ENCODE results near the gene EDNRA.
A peak's percentile ranks its signal among the peaks of the same experiment; 100 is the strongest.
"Not testable (repeated sequence)": the region's sequence is repeated elsewhere in the genome, so short reads cannot be mapped to it uniquely, and the experiment has no call there.

Gene EDNRA

DNA sequence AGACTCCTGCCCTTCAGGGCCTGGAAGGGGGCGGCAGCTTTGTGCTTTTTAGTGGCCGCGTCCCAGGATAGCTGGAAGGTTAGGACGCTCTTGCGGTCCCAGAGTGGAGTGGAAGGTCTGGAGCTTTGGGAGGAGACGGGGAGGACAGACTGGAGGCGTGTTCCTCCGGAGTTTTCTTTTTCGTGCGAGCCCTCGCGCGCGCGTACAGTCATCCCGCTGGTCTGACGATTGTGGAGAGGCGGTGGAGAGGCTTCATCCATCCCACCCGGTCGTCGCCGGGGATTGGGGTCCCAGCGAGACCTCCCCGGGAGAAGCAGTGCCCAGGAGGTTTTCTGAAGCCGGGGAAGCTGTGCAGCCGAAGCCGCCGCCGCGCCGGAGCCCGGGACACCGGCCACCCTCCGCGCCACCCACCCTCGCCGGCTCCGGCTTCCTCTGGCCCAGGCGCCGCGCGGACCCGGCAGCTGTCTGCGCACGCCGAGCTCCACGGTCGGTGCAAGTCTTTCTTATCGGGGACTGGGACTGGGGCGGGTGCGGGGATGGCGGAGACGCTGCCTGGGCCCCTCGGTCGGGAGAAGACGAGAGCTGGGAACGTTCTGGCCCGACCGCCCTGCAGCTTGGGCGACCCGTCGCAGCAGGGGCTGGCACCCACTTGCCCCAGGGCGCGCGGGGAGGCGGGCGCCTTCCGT is at the start of gene EDNRA:
TSS of gene EDNRA (plus strand) at position 207 of the 686 bp plus-strand sequence. CDS start 4,585 bp downstream, outside the sequence.
- H3K4me1 ChIP-seq (ENCODE audit: control insufficient read depth, insufficient read depth, low read length) = peaks cover 26% of the 10 kb centered on the region
- no peaks in the 10 kb centered on the region for H3K27me3 ChIP-seq (replicated peaks; ENCODE audit: control insufficient read depth, insufficient read depth, low read length)
- no peaks in the 10 kb centered on the region for H3K36me3 ChIP-seq (ENCODE audit: control insufficient read depth, insufficient read depth, low read length, severe bottlenecking)
- H3K9ac ChIP-seq (ENCODE audit: low read length) = peak within 1 kb of the TSS; percentile 79
- no peaks in the 10 kb centered on the region for H3K9me3 ChIP-seq (ENCODE audit: control insufficient read depth, low read length)
- DNase-seq (ENCODE audit: low read depth) = peak; percentile 85
- H3K4me3 ChIP-seq (ENCODE audit: low read length) = peak within 1 kb of the TSS; percentile 83

DNA sequence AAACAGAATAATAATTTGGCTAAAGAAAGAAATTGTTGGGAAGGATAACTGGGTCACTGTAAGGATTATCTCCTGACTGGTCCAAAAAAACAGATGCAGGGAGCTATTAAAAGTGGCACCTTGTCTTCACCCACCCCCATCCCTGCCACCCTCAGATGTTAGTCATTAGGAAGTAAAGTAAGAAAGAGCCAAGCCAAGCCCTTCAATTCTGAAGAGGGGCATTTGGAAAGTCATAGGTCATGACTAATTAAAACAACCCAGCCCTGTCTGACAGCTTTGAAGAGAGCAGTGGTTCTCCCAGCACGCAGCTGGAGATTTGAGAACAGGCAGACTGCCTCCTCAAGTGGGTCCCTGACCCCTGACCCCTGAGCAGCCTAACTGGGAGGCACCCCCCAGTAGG is 46.5 kb upstream of the EDNRA start:
- H3K9me3 ChIP-seq (ENCODE audit: control insufficient read depth, low read length); H3K4me1 ChIP-seq (ENCODE audit: control insufficient read depth, insufficient read depth, low read length); H3K4me3 ChIP-seq (ENCODE audit: low read length); H3K36me3 ChIP-seq (ENCODE audit: control insufficient read depth, insufficient read depth, low read length, severe bottlenecking); H3K27me3 ChIP-seq (replicated peaks; ENCODE audit: control insufficient read depth, insufficient read depth, low read length); H3K9ac ChIP-seq (ENCODE audit: low read length); DNase-seq (ENCODE audit: low read depth): not testable (repeated sequence)

DNA sequence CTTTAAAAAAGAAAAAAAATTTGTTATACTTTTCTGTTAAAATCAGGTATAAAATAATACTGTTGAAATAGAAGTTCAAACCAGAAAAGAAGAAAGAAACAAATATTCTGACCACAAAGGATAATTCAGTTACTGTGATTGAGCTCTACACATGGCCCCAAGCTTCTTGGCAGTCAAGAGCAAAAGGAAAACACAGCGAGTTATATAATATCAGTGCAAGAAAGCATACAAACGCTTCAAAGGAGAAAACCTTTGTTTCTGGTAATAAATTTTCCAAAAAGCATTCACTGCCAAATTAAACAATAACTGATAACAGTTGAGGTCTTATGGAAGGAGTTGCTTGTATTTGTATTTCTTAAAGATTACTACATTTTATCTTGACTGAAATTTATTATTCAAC is 40.5 kb upstream of the EDNRA start:
- Histone ChIP-seq H3K36me3 (ENCODE audit: control insufficient read depth, insufficient read depth, low read length, severe bottlenecking) (no peaks in the 10 kb centered on the region), H3K4me1 (ENCODE audit: control insufficient read depth, insufficient read depth, low read length) (no peaks in the 10 kb centered on the region), H3K9ac (ENCODE audit: low read length) (no peak overlapping the region), H3K4me3 (ENCODE audit: low read length) (no peak overlapping the region), H3K27me3 (replicated peaks; ENCODE audit: control insufficient read depth, insufficient read depth, low read length) (no peaks in the 10 kb centered on the region), H3K9me3 (ENCODE audit: control insufficient read depth, low read length) (no peaks in the 10 kb centered on the region)
- no peak for DNase-seq (ENCODE audit: low read depth)

DNA sequence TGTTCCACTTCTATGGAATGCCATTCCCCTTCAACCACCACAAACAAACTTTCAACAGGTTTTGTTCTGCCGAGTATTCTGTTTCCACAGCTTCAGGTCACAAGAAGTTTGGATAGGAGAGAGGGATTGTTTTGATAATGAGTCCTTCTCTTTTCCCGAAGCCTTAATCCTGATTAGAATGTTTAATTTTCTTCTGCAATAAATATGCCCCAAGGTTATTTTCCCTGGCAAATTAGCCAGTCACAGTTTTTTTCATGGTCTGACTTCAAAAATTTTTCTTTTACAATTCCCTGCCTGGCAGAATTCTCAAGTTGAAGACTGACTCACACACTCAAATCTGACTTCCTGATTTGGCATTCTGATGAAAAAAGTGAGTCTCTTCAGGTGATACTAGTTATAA is 33.1 kb upstream of the EDNRA start:
- Histone ChIP-seq H3K36me3 (ENCODE audit: control insufficient read depth, insufficient read depth, low read length, severe bottlenecking) (no peaks in the 10 kb centered on the region), H3K4me3 (ENCODE audit: low read length) (no peak overlapping the region), H3K27me3 (replicated peaks; ENCODE audit: control insufficient read depth, insufficient read depth, low read length) (no peaks in the 10 kb centered on the region), H3K4me1 (ENCODE audit: control insufficient read depth, insufficient read depth, low read length) (no peaks in the 10 kb centered on the region), H3K9ac (ENCODE audit: low read length) (no peak overlapping the region), H3K9me3 (ENCODE audit: control insufficient read depth, low read length) (no peaks in the 10 kb centered on the region)
- DNase-seq (ENCODE audit: low read depth) = peak; percentile 73

DNA sequence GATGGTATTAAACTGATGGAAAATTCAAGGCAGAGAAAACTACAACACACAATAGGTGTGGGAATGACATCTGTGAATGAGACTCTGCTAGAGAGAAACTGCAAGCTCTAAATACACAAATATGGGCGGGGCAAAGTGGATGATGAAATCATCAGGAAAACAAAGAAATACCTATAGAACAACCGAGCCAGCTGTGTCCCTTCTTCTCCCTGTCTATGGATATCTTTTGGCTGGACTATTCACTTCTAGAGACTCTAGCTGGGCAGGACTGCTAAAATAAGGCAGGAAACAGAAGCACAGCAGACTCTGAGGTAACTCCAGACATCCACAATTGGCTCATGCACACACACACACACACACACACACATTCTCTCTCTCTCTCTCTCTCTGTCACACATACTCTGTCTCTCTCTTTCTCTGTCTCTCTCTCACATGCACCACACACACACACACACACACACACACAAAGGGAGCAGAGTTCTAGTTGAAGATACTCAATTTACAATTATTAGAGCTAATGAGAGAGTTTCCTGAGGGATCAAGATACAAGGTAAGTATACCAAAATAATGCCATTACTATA is 27.2 kb upstream of the EDNRA start:
- no peaks in the 10 kb centered on the region for H3K9me3 ChIP-seq (ENCODE audit: control insufficient read depth, low read length)
- DNase-seq (ENCODE audit: low read depth) = peak; percentile 88
- no peaks in the 10 kb centered on the region for H3K27me3 ChIP-seq (replicated peaks; ENCODE audit: control insufficient read depth, insufficient read depth, low read length)
- H3K4me1 ChIP-seq (ENCODE audit: control insufficient read depth, insufficient read depth, low read length) = no peaks in the 10 kb centered on the region
- H3K36me3 ChIP-seq (ENCODE audit: control insufficient read depth, insufficient read depth, low read length, severe bottlenecking) = no peaks in the 10 kb centered on the region
- H3K4me3 ChIP-seq (ENCODE audit: low read length) = no peak overlapping the region
- H3K9ac ChIP-seq (ENCODE audit: low read length) = no peak overlapping the region

DNA sequence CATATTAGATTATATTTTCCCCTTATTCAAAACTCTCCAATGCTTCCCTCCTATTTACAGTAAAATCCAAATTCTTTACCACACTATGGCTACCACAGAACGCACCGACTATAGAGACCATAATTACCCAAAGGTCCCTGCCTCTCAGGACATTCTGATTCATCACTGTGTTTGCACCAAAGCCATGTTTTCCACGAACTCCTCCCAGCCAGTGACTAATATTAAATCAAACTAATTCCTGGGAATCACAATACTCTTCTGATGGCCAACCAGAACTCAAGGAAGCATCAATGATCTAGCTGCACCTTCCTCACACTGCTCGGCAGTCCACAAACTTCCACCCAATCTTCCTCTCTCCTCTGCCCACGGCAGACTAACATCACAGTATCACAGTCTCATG is 24.2 kb upstream of the EDNRA start:
- no peaks in the 10 kb centered on the region for H3K36me3 ChIP-seq (ENCODE audit: control insufficient read depth, insufficient read depth, low read length, severe bottlenecking)
- no peak overlapping the region for H3K4me3 ChIP-seq (ENCODE audit: low read length)
- no peak overlapping the region for H3K9ac ChIP-seq (ENCODE audit: low read length)
- no peak for DNase-seq (ENCODE audit: low read depth)
- no peaks in the 10 kb centered on the region for H3K27me3 ChIP-seq (replicated peaks; ENCODE audit: control insufficient read depth, insufficient read depth, low read length)
- H3K4me1 ChIP-seq (ENCODE audit: control insufficient read depth, insufficient read depth, low read length) = no peaks in the 10 kb centered on the region
- no peaks in the 10 kb centered on the region for H3K9me3 ChIP-seq (ENCODE audit: control insufficient read depth, low read length)

DNA sequence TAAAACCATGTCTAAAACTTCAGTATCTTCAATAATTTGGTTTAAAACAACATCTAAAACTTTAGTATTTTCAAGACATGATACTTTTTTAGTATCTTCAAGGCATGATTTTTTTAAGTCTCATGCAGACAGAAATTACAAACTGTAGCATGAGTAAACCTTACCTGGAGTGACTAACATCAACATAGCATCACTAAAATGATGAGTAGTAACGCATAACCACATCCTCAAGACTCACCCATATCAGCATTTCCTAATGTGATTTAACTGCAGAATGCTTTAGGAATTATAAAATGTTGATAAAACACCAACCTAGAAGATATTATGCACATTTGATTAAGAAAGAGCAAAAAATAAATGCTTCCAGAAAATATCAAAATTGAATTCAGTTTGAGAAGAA is 19.7 kb upstream of the EDNRA start:
- DNase-seq (ENCODE audit: low read depth) = no peak
- H3K4me1 ChIP-seq (ENCODE audit: control insufficient read depth, insufficient read depth, low read length) = no peaks in the 10 kb centered on the region
- H3K9ac ChIP-seq (ENCODE audit: low read length) = no peak overlapping the region
- no peaks in the 10 kb centered on the region for H3K36me3 ChIP-seq (ENCODE audit: control insufficient read depth, insufficient read depth, low read length, severe bottlenecking)
- no peak overlapping the region for H3K4me3 ChIP-seq (ENCODE audit: low read length)
- no peaks in the 10 kb centered on the region for H3K27me3 ChIP-seq (replicated peaks; ENCODE audit: control insufficient read depth, insufficient read depth, low read length)
- peaks cover 8% of the 10 kb centered on the region for H3K9me3 ChIP-seq (ENCODE audit: control insufficient read depth, low read length)

DNA sequence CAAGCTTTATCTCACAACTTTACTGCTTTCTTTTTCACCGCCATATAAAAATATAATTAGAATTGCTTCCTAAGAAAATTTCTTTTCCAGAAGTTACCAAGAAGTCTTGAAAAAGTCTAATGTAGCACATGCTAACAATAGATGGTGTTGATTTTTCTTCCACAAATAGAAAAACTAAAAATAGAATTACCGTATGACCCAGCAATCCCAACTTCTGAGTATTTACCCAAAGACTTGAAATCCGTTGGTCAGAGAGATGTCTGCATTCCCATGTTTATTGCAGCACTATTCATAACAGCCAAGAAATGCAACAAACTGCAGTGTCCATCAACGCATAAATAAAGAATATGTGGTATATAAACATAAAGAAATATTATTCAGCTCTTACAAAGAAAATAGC is 17.8 kb upstream of the EDNRA start:
- no peak for DNase-seq (ENCODE audit: low read depth)
- Histone ChIP-seq H3K9ac (ENCODE audit: low read length) (no peak overlapping the region), H3K9me3 (ENCODE audit: control insufficient read depth, low read length) (peaks cover 8% of the 10 kb centered on the region), H3K4me1 (ENCODE audit: control insufficient read depth, insufficient read depth, low read length) (no peaks in the 10 kb centered on the region), H3K4me3 (ENCODE audit: low read length) (no peak overlapping the region), H3K36me3 (ENCODE audit: control insufficient read depth, insufficient read depth, low read length, severe bottlenecking) (no peaks in the 10 kb centered on the region), H3K27me3 (replicated peaks; ENCODE audit: control insufficient read depth, insufficient read depth, low read length) (no peaks in the 10 kb centered on the region)

DNA sequence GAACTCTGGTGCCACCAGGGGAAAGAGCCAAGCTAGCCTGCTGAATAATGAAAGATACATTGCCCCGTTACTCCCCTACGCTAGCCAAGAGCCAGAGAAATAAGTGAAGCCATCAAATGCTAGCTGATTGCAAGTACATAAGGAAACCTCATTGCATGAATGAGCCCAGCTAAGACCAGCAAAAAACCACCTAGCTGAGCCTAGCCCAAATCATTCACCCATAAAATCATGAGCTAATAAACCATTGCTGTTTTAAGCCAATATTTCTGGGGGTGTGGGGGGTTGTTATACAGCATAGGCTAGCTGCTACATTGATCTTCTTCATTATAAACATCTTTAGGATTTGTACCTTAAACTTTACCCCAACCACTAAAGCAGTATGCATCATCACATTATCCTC is 15.4 kb upstream of the EDNRA start:
- H3K4me3 ChIP-seq (ENCODE audit: low read length) = peak overlapping the region; percentile 12
- peaks cover 8% of the 10 kb centered on the region for H3K9me3 ChIP-seq (ENCODE audit: control insufficient read depth, low read length)
- H3K9ac ChIP-seq (ENCODE audit: low read length) = no peak overlapping the region
- DNase-seq (ENCODE audit: low read depth) = no peak
- no peaks in the 10 kb centered on the region for H3K4me1 ChIP-seq (ENCODE audit: control insufficient read depth, insufficient read depth, low read length)
- no peaks in the 10 kb centered on the region for H3K36me3 ChIP-seq (ENCODE audit: control insufficient read depth, insufficient read depth, low read length, severe bottlenecking)
- no peaks in the 10 kb centered on the region for H3K27me3 ChIP-seq (replicated peaks; ENCODE audit: control insufficient read depth, insufficient read depth, low read length)

DNA sequence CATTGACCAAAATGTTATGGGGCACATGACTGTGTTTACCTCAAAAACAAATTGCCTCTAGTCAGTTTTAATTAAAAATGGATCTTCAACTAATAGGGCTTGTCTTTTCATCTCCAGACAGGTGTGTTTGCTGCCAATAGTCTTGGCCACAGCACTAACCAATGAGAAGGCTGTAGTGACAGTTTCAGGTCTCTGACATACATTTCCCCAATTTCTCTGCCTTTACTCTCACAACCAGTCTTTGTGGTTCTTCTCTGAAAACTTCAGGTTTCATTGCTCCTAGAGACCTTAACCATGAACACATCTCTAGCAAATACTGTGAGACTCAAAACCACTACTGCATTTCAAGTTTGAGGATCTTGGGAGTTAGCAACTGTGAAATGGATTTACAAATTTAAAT is 3.5 kb upstream of the EDNRA start:
- Histone ChIP-seq H3K4me3 (ENCODE audit: low read length) (no peak overlapping the region), H3K36me3 (ENCODE audit: control insufficient read depth, insufficient read depth, low read length, severe bottlenecking) (no peaks in the 10 kb centered on the region), H3K27me3 (replicated peaks; ENCODE audit: control insufficient read depth, insufficient read depth, low read length) (no peaks in the 10 kb centered on the region), H3K9me3 (ENCODE audit: control insufficient read depth, low read length) (no peaks in the 10 kb centered on the region), H3K4me1 (ENCODE audit: control insufficient read depth, insufficient read depth, low read length) (peaks cover 23% of the 10 kb centered on the region), H3K9ac (ENCODE audit: low read length) (no peak overlapping the region)
- no peak for DNase-seq (ENCODE audit: low read depth)

DNA sequence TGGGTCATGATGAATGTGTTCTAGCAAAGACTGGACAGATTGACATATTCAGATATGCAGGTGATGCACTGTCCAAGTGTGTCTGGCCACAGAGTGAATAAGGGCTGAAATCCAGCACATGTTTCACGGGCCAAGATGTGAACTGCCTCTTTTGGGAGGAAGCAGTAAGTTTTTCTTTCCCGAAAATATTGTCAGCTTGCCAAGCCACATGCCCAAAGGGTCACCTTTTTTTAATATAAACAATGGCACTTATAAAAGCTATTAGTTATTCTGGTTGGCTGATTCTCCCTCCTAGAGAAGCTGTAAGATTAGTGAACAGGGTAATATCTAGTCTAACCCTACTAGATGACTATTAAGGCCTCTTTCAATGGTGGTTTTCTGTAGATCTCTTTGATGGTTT is 1.5 kb upstream of the EDNRA start:
- no peaks in the 10 kb centered on the region for H3K36me3 ChIP-seq (ENCODE audit: control insufficient read depth, insufficient read depth, low read length, severe bottlenecking)
- H3K27me3 ChIP-seq (replicated peaks; ENCODE audit: control insufficient read depth, insufficient read depth, low read length) = no peaks in the 10 kb centered on the region
- no peaks in the 10 kb centered on the region for H3K9me3 ChIP-seq (ENCODE audit: control insufficient read depth, low read length)
- peaks cover 26% of the 10 kb centered on the region for H3K4me1 ChIP-seq (ENCODE audit: control insufficient read depth, insufficient read depth, low read length)
- no peak overlapping the region for H3K4me3 ChIP-seq (ENCODE audit: low read length)
- no peak overlapping the region for H3K9ac ChIP-seq (ENCODE audit: low read length)
- no peak for DNase-seq (ENCODE audit: low read depth)

DNA sequence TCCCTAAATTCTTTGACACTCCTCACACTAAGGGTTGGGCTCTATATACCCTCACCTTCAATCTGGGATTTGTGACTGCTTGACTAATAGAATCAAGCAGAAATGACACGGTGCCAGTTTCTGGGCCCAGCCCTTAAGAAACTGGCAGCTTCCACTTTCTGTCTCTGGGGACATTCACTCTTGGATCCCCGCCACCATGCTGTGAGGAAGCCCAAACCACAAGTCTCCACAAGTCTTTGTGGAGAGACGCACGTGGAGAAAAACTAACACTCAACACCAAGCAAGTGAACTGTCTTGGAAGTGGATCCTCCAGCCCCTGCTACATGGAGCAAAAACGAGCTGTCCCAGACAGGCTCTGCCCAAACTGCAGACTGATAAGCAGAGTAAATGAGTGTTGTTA is 1.1 kb upstream of the EDNRA start:
- Histone ChIP-seq H3K36me3 (ENCODE audit: control insufficient read depth, insufficient read depth, low read length, severe bottlenecking) (no peaks in the 10 kb centered on the region), H3K4me3 (ENCODE audit: low read length) (peak overlapping the region; percentile 83)

More for the DNA sequence above, 1.1 kb upstream of the EDNRA start:
- DNase-seq (ENCODE audit: low read depth) = peak; percentile 48
- H3K9me3 ChIP-seq (ENCODE audit: control insufficient read depth, low read length) = no peaks in the 10 kb centered on the region
- peaks cover 26% of the 10 kb centered on the region for H3K4me1 ChIP-seq (ENCODE audit: control insufficient read depth, insufficient read depth, low read length)
- no peak overlapping the region for H3K9ac ChIP-seq (ENCODE audit: low read length)
- no peaks in the 10 kb centered on the region for H3K27me3 ChIP-seq (replicated peaks; ENCODE audit: control insufficient read depth, insufficient read depth, low read length)
